GM20000 (cell line): ENCODE results near the gene ART5.
A peak's percentile ranks its signal among the peaks of the same experiment; 100 is the strongest.

ENCODE experiments used
- DNase-seq: peaks from one replicate; pipeline ENCODE4 v3.0.0; 2012; ENCODE audit warnings: low spot score
- CTCF ChIP-seq: IDR thresholded peaks from 2 replicates; pipeline ENCODE4 v1.5.1; 2012; ENCODE audit warnings: mild to moderate bottlenecking, control low read depth; ENCODE audit errors: extremely low read depth, missing control alignments

The ART5 gene

GRCh38 chr11:3675971-3676370 is 34.2 kb upstream of the ART5 start:
- DNase-seq = no peak

GRCh38 chr11:3674189-3674588 is 32.4 kb upstream of the ART5 start:
- TF ChIP-seq CTCF = no peak
- no peak for DNase-seq

More at GRCh38 chr11:3675971-3676370, 34.2 kb upstream of the ART5 start:
- no peak for TF ChIP-seq CTCF

- TF ChIP-seq CTCF = no peak
- DNase-seq = peak; percentile 12
Measured at GRCh38 chr11:3671334-3672254, 29.8 kb upstream of the ART5 start, which contains the start of gene CHRNA10. TSS of gene CHRNA10 (minus strand) at chr11:3671384. CDS start at chr11:3671312, 72 bp downstream.

GRCh38 chr11:3669742-3670183 is 28.0 kb upstream of the ART5 start:
- peak; percentile 16 for DNase-seq
- TF ChIP-seq CTCF = no peak

- peak; percentile 9 for DNase-seq
- TF ChIP-seq CTCF = no peak
Measured at GRCh38 chr11:3669128-3669527, 27.3 kb upstream of the ART5 start.

- DNase-seq = peak; percentile 25
- no peak for TF ChIP-seq CTCF
Measured at GRCh38 chr11:3667149-3668035, 25.6 kb upstream of the ART5 start.
